A673 (cell line): ENCODE results near the gene NRXN3.

Source experiments
- EZH2 ChIP-seq: fragments of 200-600 bp; sonication (generic); IDR thresholded peaks from 2 replicates; pipeline ENCODE4 v1.6.1; 2017; ENCODE audit warnings: borderline replicate concordance, low read depth, mild to moderate bottlenecking, mixed read lengths, antibody characterized with exemption, low read length; ENCODE audit not compliant: poor library complexity, severe bottlenecking
- TF ChIP-seq, protein P1 (sequence below): fragments of 300-800, 200-600 bp; sonication (generic); conservative IDR thresholded peaks from 2 replicates; pipeline ENCODE4 v1.5.1; 2017; ENCODE audit warnings: low read depth, mild to moderate bottlenecking, antibody characterized with exemption, low read length, moderate library complexity, mixed read lengths

DNA sequence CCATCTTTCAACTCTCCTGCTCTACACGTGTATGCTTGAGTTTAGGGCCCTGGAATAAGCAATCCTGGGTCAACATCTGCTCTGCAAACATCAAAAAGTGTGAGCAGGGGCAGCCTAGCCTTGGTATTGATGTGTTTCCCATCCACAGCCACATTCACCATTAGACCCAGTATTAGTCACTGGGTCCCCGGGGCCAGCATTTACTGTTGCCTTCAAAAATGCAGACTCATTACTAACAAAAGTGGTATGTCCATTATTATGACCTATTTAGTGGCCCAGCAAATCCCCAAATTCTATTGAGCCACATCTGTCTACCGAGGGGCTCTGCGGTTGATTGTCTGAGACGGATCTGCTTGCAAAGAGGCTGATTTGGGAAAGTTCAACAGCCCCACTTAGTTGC is 1379.3 kb downstream of the NRXN3 start:
- TF ChIP-seq, protein P1, sequence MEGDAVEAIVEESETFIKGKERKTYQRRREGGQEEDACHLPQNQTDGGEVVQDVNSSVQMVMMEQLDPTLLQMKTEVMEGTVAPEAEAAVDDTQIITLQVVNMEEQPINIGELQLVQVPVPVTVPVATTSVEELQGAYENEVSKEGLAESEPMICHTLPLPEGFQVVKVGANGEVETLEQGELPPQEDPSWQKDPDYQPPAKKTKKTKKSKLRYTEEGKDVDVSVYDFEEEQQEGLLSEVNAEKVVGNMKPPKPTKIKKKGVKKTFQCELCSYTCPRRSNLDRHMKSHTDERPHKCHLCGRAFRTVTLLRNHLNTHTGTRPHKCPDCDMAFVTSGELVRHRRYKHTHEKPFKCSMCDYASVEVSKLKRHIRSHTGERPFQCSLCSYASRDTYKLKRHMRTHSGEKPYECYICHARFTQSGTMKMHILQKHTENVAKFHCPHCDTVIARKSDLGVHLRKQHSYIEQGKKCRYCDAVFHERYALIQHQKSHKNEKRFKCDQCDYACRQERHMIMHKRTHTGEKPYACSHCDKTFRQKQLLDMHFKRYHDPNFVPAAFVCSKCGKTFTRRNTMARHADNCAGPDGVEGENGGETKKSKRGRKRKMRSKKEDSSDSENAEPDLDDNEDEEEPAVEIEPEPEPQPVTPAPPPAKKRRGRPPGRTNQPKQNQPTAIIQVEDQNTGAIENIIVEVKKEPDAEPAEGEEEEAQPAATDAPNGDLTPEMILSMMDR: no peak
- no peak for TF ChIP-seq EZH2
